ENCODE data around the gene SLC13A5.

SLC13A5 gene

GRCh38 chr17:6636616-6637457, 76.3 kb downstream of the SLC13A5 start:
- no peak for DNase-seq

GRCh38 chr17:6636105-6636504, 77.1 kb downstream of the SLC13A5 start:
- no peak for DNase-seq
